ENCODE data around the gene NCBP3. TPM values are rescaled to one million over a fixed set of nuclear protein-coding genes. Genes with fewer than 3 reads are reported as not detected.

The NCBP3 gene
- total and polyA plus RNA-seq, 9 of the 15 experiments (the other 6 are each of a cell fraction or from before 2014, with no cell fraction given) = 3.1 to 25.5 (median 20.5) TPM

DNA sequence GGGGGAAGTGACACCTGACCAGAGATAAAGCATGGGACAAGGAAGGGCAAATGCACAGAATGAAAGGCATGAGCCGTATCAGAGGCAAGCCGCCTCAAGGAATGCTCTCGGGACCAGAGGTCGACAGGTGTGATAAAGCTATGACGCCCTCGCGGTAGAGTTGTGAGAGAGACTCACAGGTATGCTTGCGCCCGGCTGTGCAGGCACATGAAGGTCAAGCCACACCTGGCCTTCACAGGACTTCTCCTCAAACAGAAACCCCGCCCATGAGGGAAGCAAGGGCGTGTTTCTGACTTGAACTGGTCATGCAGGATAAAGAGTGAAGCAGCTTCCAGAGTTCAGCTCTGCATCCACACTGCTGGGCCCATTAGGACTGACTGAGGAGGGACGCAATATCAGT lies 7.8 kb downstream of the NCBP3 start (continued):
- TF ChIP-seq, protein P1, sequence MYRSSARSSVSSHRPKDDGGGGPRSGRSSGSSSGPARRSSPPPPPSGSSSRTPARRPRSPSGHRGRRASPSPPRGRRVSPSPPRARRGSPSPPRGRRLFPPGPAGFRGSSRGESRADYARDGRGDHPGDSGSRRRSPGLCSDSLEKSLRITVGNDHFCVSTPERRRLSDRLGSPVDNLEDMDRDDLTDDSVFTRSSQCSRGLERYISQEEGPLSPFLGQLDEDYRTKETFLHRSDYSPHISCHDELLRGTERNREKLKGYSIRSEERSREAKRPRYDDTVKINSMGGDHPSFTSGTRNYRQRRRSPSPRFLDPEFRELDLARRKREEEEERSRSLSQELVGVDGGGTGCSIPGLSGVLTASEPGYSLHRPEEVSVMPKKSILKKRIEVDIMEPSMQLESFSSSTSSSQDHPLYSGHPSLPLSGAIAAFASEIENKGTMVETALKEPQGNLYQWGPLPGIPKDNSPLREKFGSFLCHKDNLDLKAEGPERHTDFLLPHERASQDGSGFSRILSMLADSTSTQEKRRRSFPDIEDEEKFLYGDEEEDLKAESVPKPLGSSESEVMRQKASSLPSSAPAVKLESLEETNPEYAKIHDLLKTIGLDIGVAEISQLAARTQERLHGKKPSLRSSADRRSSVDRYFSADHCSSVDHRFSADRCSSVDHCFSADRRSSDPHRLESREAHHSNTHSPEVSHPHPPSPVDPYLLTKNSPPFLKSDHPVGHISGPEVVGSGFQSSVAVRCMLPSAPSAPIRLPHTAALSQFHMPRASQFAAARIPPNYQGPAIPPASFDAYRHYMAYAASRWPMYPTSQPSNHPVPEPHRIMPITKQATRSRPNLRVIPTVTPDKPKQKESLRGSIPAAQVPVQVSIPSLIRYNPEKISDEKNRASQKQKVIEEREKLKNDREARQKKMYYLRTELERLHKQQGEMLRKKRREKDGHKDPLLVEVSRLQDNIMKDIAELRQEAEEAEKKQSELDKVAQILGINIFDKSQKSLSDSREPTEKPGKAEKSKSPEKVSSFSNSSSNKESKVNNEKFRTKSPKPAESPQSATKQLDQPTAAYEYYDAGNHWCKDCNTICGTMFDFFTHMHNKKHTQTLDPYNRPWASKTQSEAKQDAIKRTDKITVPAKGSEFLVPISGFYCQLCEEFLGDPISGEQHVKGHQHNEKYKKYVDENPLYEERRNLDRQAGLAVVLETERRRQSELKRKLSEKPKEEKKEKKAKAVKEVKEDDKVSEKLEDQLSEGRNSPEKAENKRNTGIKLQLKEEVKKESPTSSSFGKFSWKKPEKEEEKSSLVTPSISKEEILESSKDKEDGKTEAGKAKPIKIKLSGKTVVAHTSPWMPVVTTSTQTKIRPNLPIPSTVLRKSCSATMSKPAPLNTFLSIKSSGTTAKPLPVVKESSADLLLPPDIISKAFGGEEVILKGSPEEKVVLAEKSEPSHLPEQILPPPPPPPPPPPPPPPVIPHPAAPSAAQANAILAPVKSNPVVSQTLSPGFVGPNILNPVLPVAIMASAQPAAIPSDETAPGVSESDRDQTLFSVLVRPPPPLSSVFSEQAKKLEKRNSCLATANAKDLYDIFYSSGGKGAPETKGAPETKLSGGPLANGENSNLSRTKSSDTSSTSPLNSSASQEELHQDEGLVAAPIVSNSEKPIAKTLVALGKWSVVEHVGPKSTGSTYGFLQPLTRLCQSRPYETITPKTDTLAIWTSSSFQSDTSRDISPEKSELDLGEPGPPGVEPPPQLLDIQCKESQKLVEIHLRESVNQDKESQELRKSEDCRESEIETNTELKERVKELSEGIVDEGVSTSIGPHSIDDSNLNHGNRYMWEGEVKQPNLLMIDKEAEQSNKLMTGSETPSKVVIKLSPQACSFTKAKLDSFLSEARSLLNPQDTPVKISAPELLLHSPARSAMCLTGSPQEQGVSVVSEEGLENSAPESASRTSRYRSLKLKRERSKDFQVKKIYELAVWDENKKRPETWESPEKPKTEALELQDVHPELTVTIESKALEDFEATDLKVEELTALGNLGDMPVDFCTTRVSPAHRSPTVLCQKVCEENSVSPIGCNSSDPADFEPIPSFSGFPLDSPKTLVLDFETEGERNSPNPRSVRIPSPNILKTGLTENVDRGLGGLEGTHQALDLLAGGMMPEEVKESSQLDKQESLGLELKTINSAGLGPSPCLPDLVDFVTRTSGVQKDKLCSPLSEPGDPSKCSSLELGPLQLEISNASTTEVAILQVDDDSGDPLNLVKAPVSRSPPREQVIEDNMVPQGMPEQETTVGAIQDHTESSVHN (IDR thresholded peaks at IDR 0.05; ENCODE audit: borderline replicate concordance in 1 of 2, low read depth in 1 of 2) = no peak
- TF ChIP-seq SMAD2 (IDR thresholded peaks at IDR 0.05; ENCODE audit: low read depth, low read length) = no peak
- no peak for TF ChIP-seq IRF2 (CRISPR knock-in tag; IDR thresholded peaks at IDR 0.05)
- TF ChIP-seq NCOA6 (IDR thresholded peaks at IDR 0.05) = no peak
- TF ChIP-seq MXI1 (IDR thresholded peaks at IDR 0.05; ENCODE audit: low read depth, low read length) = no peak
